SK-N-DZ (cell line): Measurements from ENCODE around the gene UBTD1.
A peak's percentile ranks its signal among the peaks of the same experiment; 100 is the strongest.

Experiments
- DNase-seq: peaks from one replicate; pipeline ENCODE4 v3.0.0-alpha.2; 2015; ENCODE audit warnings: low spot score

UBTD1 gene

DNA sequence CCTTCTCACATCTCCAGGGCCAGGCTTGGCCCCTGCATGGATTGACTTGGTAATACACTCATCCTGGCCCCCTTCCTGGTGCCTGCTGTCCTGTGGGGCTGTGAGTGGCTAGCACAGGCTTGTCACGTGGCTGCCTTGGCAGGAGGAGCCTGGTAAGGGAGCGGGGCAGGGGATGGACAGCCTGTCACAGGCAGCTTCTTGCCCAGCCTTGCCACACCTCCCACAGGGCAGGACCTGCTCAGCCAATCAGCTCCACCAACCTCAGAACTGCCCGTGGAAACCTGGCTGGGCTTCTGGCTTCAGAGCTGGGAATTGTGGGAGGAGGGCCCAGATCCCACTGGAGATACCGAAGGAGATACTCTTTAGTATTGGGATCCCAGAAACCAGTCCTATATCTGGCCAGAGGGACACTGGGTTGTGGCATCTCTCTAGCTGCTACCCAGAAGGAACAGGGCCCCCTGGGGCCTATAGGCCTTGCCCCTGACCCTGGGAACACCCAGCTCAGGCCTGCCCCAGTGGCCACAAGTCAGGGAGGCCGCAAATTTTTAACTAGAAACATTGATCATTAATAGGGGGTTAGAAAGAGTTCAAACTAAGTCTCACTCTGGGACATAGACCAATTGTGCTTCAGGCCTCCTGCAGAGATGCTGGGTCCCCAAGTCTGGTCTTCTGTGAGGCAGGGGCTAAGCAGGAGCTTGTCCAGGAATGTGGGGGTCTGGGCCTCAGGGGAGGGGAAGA is 85.5 kb downstream of the UBTD1 start, which contains the start of gene HOGA1:
HOGA1 (plus strand) TSS at position 330 of the 738 bp plus-strand sequence; CDS start at position 645, 315 bp downstream.
- peak; percentile 96 for DNase-seq

GRCh38 chr10:97584798-97585438 is 86.2 kb downstream of the UBTD1 start:
- no peak for DNase-seq

DNA sequence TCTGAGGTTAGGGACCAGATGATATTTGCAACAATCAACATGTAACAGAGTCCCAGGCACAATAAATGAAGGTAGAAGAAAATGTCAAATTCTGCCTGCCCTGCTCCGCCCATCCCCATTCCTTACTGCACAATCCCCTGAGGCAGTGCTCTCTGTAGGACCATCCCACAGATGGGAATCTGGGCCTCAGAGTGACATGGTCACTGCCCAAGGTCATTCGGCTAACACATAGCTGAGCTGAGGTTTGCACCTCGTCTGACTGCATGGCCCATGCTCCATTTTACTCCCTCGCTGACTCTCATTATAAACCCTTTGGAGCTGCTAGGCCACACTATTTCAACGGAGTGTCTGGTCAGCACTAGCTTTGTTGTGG is 86.7 kb downstream of the UBTD1 start:
- no peak for DNase-seq

DNA sequence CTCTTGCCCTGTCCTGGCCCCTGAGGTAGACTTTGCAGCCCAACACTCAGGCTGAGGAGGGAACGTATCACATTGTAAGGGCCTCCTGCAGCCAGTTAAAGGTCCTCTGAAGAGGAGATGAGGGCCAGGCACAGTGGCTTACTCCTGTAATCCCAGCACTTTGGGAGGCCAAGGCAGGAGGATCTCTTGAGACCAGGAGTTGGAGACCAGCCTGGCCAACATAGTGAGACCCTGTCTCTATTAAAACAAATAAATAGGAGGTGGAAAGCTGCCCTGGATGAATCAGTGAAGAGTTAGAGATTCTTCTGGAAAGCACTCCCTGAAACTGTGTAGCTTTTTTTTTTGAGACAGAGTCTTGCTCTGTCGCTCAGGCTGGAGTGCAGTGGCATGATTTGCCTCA is 88.5 kb downstream of the UBTD1 start:
- no peak for DNase-seq

DNA sequence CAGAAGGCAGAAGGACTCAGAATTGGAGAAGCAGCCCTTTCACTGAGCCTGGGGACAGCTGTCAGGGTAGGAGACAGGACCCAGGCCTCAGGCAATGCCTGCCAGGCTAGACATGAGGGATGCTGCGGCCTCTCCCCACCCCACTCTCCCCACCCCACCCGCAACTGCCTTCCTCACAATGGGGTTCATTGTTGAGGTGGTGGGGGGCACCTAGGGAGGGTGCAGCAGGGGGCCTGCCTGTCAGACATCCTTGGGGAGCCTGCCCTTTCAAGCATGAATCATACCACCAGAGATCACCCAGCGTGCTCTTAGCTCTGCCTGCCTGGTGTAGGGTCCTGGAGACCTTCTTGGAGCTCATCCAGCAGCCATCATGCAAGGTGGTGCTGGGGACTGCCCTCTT is 90.8 kb downstream of the UBTD1 start, which contains the start of gene C10orf62:
C10orf62 (plus strand) TSS at position 243 of the 400 bp plus-strand sequence. CDS start 177 bp downstream, outside the sequence.
- no peak for DNase-seq

- DNase-seq, result no peak
Measured at GRCh38 chr10:97590082-97590747, 91.5 kb downstream of the UBTD1 start.

GRCh38 chr10:97590748-97591495 is 92.2 kb downstream of the UBTD1 start:
- DNase-seq, result no peak

DNA sequence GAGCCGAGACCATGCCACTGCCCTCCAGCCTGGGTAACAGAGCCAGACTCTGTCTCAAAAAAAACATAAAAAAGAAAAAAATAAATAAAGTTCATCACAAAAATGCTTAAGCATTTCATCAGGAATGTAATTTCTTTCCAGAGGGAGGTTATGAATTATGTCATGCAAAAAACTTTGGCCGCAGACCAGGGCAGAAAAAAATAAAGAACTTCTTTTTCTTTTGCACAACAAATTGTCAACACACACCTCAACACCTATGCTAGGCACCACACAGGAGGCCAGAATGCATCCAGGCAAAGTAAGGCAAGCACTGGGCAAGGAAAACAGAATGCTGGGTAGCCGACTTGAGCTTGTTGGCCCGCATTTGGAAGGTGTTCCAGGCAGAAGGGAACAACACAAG is 94.7 kb downstream of the UBTD1 start:
- DNase-seq, result no peak

- no peak for DNase-seq
Measured at GRCh38 chr10:97596101-97597082, 97.7 kb downstream of the UBTD1 start.

DNA sequence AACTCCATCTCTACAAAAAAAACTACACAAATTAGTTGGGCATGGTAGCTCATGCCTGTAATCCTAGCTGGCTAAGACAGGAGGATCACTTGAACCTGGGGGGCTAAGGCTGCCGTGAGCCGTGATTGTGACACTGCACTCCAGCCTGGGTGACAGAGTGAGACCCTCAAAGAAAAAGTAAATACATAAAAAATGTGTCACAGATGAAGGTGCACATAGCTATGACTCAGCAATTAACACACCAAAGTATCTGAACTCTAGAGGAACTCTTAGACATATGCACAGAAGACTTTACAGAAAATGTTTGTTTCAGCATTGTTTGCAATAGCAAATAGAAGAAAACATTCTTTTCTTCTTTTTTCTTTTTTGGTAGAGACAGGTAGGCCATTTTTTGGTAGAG is 99.1 kb downstream of the UBTD1 start:
- no peak for DNase-seq

- no peak for DNase-seq
Measured at GRCh38 chr10:97598407-97599271, 99.9 kb downstream of the UBTD1 start.

DNA sequence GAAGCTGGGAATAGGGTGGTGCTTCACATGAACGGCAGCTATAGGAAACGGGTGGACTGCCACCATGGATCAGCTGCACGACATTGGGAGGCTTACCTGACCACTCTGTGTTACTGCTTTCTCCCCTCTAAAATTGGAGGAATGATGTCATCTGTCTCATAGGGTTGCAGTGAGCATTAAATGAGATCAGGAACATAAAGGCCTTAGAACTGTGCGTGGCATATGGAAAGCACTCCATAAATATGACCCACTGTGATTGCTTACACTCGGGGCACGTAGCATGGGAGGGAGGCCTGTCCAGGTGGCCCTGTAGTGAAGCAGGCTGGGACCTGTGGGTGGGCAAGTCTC is 100.5 kb downstream of the UBTD1 start:
- no peak for DNase-seq

DNA sequence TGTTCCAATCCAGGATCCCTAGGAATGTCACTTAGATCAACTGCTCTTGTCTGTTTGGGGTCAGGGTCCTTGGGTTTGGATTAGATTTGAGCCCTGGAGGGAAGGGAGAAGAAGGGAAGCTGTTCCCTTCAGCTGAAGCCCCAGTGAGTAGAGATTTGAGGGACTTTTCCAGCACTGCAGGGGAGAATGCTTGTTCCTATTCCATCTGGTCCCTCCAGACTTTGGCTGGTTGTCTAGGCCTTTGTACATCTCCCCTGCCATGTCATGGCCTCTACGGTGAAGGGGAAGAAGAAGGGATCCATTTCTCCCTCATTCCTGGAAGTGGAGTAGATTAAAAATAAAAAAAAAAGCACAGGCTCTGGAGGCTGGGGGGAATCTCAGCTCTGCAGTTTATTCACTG is 101.9 kb downstream of the UBTD1 start:
- DNase-seq, result no peak

DNA sequence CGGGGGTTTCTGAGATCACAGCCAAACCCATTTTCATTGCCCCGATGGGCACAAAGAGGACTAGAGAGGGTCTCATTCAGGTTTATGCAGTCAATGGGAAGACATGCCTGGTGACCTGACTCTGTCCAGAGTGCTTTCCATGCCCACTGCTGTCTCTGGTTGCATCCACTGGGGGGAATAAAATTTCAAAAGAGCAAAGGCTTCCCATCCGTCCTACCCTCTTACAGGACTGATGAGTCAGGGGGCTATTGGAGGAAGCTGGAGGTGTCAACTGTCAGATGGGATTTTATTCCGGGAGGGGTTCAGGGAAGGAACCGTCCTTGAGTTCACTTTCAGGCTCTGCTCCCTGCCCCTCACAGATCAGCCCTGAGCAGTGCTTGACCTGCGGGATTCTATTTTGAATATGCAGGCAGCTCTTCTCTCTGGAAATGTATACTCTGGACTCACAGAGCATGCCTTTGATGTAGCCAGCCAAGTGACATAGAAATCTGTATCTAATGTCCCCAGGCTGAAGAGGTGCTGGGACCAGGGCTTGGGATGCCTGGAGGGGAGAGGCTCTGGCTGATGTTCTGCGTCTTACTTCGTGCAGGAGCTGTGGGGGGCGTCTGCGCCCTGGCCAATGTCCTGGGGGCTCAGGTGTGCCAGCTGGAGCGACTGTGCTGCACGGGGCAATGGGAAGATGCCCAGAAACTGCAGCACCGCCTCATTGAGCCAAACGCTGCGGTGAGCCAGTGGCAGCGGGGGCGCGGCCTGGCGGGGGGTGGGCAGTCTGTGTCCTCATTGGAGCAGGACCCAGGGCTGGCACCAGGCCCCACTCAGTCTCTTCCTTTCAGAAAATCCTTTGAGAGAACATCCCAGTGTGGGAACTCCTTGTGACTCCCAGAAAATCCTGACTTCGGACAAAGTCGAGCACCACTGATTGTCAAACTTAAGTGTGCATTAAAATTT is 102.8 kb downstream of the UBTD1 start:
- no peak for DNase-seq

DNA sequence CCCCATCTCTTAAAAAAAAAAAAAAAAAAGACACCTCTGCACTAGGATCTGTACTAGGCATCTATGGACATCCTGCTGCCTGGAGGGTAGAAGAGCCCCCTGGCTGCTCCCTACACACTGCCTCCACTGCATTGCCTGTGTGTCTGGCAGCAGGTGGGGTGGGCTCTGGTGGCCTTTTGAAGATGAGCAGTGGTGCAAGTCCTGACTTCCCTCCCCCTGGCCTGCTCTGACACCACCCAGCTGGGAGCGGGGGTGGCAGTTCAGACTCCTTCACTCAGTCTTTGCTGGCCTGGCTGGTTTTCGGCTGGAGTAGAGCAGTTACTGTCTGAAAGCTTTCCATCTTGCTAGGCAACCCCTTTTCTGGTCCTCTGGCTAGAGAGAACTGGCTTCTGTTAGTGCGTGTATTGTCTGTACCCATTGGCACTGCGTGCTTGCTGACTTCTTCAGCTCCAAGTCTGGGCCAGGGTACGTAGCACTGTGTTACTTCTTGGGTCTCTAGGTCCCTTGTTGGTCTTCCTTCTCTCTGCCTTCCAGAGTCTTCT is 108.4 kb downstream of the UBTD1 start:
- no peak for DNase-seq

- no peak for DNase-seq
Measured at GRCh38 chr10:97608991-97609561, 110.4 kb downstream of the UBTD1 start.

GRCh38 chr10:97611473-97611872 is 112.7 kb downstream of the UBTD1 start:
- no peak for DNase-seq

- peak; percentile 26 for DNase-seq
Measured at GRCh38 chr10:97612386-97612785, 113.7 kb downstream of the UBTD1 start.
